Mesenchymal stem cell (in vitro differentiated cells and primary cell): ENCODE measurements around the gene SYNJ2.

Experiments
- DNase-seq: peaks from one replicate; pipeline ENCODE4 v3.0.0-alpha.2; 2013
- H2AFZ ChIP-seq: one replicate; pipeline ENCODE4 v1.6.1; 2013; ENCODE audit warnings: low read depth, mild to moderate bottlenecking, control low read depth, inconsistent platforms, low read length, moderate library complexity
- H2AK5ac ChIP-seq: 2 replicates; pipeline ENCODE4 v1.6.1; 2013; ENCODE audit warnings: low read length, moderate library complexity, mild to moderate bottlenecking, inconsistent platforms; ENCODE audit not compliant: severe bottlenecking
- H2BK120ac ChIP-seq: one replicate; pipeline ENCODE4 v1.6.1; 2013; ENCODE audit warnings: low read depth, mild to moderate bottlenecking, inconsistent platforms, low read length, moderate library complexity
- H2BK12ac ChIP-seq, 2 experiments: one replicate each; pipeline ENCODE4 v1.6.1; 2013; ENCODE audit warnings: inconsistent platforms in 2 of 2, low read length in 2 of 2, mild to moderate bottlenecking in 2 of 2, moderate library complexity in 2 of 2, control low read depth in 1 of 2
- H2BK15ac ChIP-seq: one replicate; pipeline ENCODE4 v1.6.1; 2013; ENCODE audit warnings: mild to moderate bottlenecking, low read depth, inconsistent platforms; ENCODE audit not compliant: poor library complexity, severe bottlenecking
- H2BK5ac ChIP-seq: 2 replicates; pipeline ENCODE4 v1.6.1; 2013; ENCODE audit warnings: low read depth, mild to moderate bottlenecking, low read length, control low read depth, inconsistent platforms; ENCODE audit not compliant: poor library complexity, severe bottlenecking
- H3K14ac ChIP-seq, 2 experiments: one replicate each; pipeline ENCODE4 v1.6.1; 2013; ENCODE audit warnings: inconsistent platforms in 2 of 2, low read length in 2 of 2, control low read depth in 1 of 2, mild to moderate bottlenecking in 1 of 2, moderate library complexity in 1 of 2
- H3K18ac ChIP-seq, 2 experiments: one replicate each; pipeline ENCODE4 v1.6.1; 2013; ENCODE audit warnings: inconsistent platforms in 2 of 2, low read length in 2 of 2, control low read depth in 1 of 2, low read depth in 1 of 2, mild to moderate bottlenecking in 1 of 2
- H3K23ac ChIP-seq, 2 experiments: one replicate each; pipeline ENCODE4 v1.6.1; 2013; ENCODE audit warnings: inconsistent platforms in 2 of 2, low read length in 2 of 2, mild to moderate bottlenecking in 2 of 2, moderate library complexity in 2 of 2, control low read depth in 1 of 2
- H3K27ac ChIP-seq: 2 replicates; pipeline ENCODE4 v1.5.1; 2013; ENCODE audit warnings: mild to moderate bottlenecking, moderate library complexity, low read length, control low read depth, inconsistent platforms; ENCODE audit not compliant: poor library complexity, severe bottlenecking
- H3K27me3 ChIP-seq, 2 experiments: 2 replicates each; pipeline versions ENCODE4 v1.6.1 to v1.7.0; 2013; ENCODE audit warnings: low read length in 2 of 2, mild to moderate bottlenecking in 2 of 2, moderate library complexity in 2 of 2, control low read depth in 1 of 2, inconsistent platforms in 1 of 2; ENCODE audit not compliant: control insufficient read depth in 1 of 2, insufficient read depth in 1 of 2
- H3K36me3 ChIP-seq, 2 experiments: 2 replicates each; pipeline versions ENCODE4 v1.6.1 to v1.7.0; 2013; ENCODE audit warnings: low read length in 2 of 2, control low read depth in 1 of 2, inconsistent platforms in 1 of 2, low read depth in 1 of 2, mild to moderate bottlenecking in 1 of 2; ENCODE audit not compliant: insufficient read depth in 2 of 2, control insufficient read depth in 1 of 2
- H3K4ac ChIP-seq, 2 experiments: one replicate each; pipeline ENCODE4 v1.6.1; 2013; ENCODE audit warnings: inconsistent platforms in 2 of 2, low read length in 2 of 2, mild to moderate bottlenecking in 2 of 2, moderate library complexity in 2 of 2, control low read depth in 1 of 2, low read depth in 1 of 2
- H3K4me1 ChIP-seq: 2 replicates; pipeline ENCODE4 v1.6.1; 2013; ENCODE audit warnings: low read depth, low read length, control low read depth; ENCODE audit not compliant: control insufficient read depth, insufficient read depth
- H3K4me2 ChIP-seq: 2 replicates; pipeline ENCODE4 v1.6.1; 2013; ENCODE audit warnings: low read length, mild to moderate bottlenecking, inconsistent platforms; ENCODE audit not compliant: poor library complexity, severe bottlenecking
- H3K4me3 ChIP-seq, 2 experiments: 2 replicates each; pipeline versions ENCODE4 v1.5.1 to v1.7.0; 2013; ENCODE audit warnings: low read length in 2 of 2, mild to moderate bottlenecking in 2 of 2, control low read depth in 1 of 2, low read depth in 1 of 2; ENCODE audit not compliant: insufficient read depth in 1 of 2
- H3K79me1 ChIP-seq: replicated peaks from 2 replicates; pipeline ENCODE4 v1.6.1; 2013; ENCODE audit warnings: mild to moderate bottlenecking, control low read depth, low read length, inconsistent platforms; ENCODE audit not compliant: poor library complexity, severe bottlenecking
- H3K9ac ChIP-seq: 2 replicates; pipeline ENCODE4 v1.7.0; 2013; ENCODE audit warnings: mild to moderate bottlenecking, low read length, moderate library complexity
- H3K9me3 ChIP-seq: 2 replicates; pipeline ENCODE4 v1.7.0; 2013; ENCODE audit warnings: mild to moderate bottlenecking, low read length; ENCODE audit not compliant: control insufficient read depth
- H4K8ac ChIP-seq: one replicate; pipeline ENCODE4 v1.6.1; 2013; ENCODE audit warnings: inconsistent platforms, mild to moderate bottlenecking, low read length, moderate library complexity
- H4K91ac ChIP-seq: one replicate; pipeline ENCODE4 v1.6.1; 2013; ENCODE audit warnings: mild to moderate bottlenecking, low read length, inconsistent platforms
- WGBS: methylation state at CpG from one replicate; pipeline ENCODE4 v1.1.7; 2013; ENCODE audit warnings: mixed read lengths; 5-methylcytosine and 5-hydroxymethylcytosine counted together

The SYNJ2 gene

GRCh38 chr6:158046201-158047126 is 64.8 kb downstream of the SYNJ2 start:
- WGBS, result 93% methylated on average over 20 of the region's 20 CpGs
- Histone ChIP-seq H3K4ac (no peak overlapping the region), H3K27me3 (no peaks in the 10 kb centered on the region), H3K4me3 (no peak overlapping the region), H2BK15ac (no peak overlapping the region), H4K8ac (no peak overlapping the region), H2BK12ac (no peak overlapping the region), H3K14ac (no peak overlapping the region), H4K91ac (no peak overlapping the region), H2BK5ac (no peak overlapping the region), H3K27ac (no peak overlapping the region), H3K4me2 (no peak overlapping the region), H2AK5ac (no peak overlapping the region), H3K36me3 (peaks cover 69 to 72% of the 10 kb centered on the region in 2 experiments), H3K4me1 (peaks cover 35% of the 10 kb centered on the region), H3K18ac (no peak overlapping the region), H3K9me3 (no peaks in the 10 kb centered on the region), H3K23ac (no peak overlapping the region), H2AFZ (no peak overlapping the region), H2BK120ac (no peak overlapping the region), H3K9ac (peak overlapping the region; percentile 28), H3K79me1 (peaks cover 51% of the 10 kb centered on the region)
- DNase-seq, result no peak

DNA sequence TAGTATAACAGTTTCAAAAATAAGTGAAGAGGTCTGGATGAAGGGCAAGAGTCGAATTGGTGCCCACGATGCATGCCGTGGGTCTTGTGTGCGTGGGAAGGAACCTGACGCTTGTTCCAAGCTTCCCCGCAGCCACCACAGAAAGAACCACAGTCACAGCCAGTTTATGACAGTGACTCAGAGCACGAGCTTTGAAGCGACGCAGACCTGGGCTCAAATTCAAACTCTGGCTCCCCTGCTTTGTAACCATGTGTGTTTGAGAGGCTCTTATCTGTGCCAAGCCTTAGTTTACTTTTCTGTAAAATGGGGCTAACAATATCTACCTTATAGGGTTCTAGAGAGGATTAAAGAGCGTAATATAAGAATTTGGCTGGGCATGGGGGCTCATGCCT is 65.5 kb downstream of the SYNJ2 start:
- Histone ChIP-seq H3K27me3 (no peaks in the 10 kb centered on the region), H3K4me2 (no peak overlapping the region), H2BK5ac (no peak overlapping the region), H3K36me3 (peaks cover 69 to 72% of the 10 kb centered on the region in 2 experiments), H2BK120ac (no peak overlapping the region), H3K14ac (no peak overlapping the region), H3K18ac (no peak overlapping the region), H2AFZ (no peak overlapping the region), H3K79me1 (peaks cover 51% of the 10 kb centered on the region), H4K8ac (no peak overlapping the region), H3K23ac (no peak overlapping the region), H3K4me3 (no peak overlapping the region), H2BK12ac (no peak overlapping the region), H2BK15ac (no peak overlapping the region), H3K9me3 (no peaks in the 10 kb centered on the region), H3K4ac (no peak overlapping the region), H3K27ac (no peak overlapping the region), H3K4me1 (peaks cover 30% of the 10 kb centered on the region), H4K91ac (no peak overlapping the region), H3K9ac (peak overlapping the region; percentile 28), H2AK5ac (no peak overlapping the region)
- WGBS, result 88% methylated on average over 10 of the region's 10 CpGs
- DNase-seq, result no peak

DNA sequence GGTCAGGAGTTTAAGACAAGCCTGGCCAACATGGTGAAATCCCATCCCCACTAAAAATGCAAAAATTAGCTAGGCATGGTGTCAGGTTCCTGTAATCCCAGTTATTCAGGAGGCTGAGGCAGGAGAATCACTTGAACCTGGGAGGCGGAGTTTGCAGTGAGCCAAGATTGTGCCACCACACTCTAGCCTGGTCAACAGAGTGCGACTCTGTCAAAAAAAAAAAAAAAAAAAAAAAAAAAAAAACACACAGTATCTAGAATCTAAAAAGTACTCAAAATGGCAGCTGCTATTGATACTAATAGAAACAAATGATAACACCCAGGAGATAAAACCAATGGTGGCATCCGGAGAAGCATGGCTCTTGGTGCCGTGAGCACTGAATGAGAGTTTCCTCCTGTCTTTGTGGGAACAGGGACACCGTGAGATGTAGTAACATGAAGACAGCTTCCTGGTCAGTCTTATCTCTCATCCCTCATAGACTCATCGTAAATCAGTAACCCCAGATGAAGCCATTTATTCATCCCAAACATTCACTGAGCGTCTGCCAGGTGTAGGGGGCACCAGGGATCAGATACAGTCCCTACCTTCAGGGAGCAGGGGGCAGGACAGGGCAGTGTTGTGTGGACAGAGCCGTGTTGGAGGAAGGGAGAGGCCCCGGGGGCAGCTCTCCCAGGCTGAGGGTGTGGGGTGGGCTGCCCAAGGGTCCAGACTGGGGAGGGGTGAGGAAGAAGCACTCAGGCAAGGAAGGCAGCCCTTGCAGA is 66.1 kb downstream of the SYNJ2 start:
- Histone ChIP-seq H4K8ac (no peak overlapping the region), H3K9ac (no peak overlapping the region), H3K79me1 (peaks cover 51% of the 10 kb centered on the region), H4K91ac (no peak overlapping the region), H3K4ac (no peak overlapping the region), H3K14ac (no peak overlapping the region), H2BK120ac (no peak overlapping the region), H3K9me3 (no peaks in the 10 kb centered on the region), H2BK15ac (no peak overlapping the region), H3K23ac (no peak overlapping the region), H3K18ac (no peak overlapping the region), H3K4me1 (peaks cover 26% of the 10 kb centered on the region), H2BK12ac (no peak overlapping the region), H3K36me3 (peaks cover 69 to 72% of the 10 kb centered on the region in 2 experiments), H3K27ac (no peak overlapping the region), H2AFZ (no peak overlapping the region), H3K4me3 (no peak overlapping the region), H3K27me3 (no peaks in the 10 kb centered on the region), H2BK5ac (no peak overlapping the region), H2AK5ac (peak overlapping the region; percentile 26), H3K4me2 (no peak overlapping the region)
- no peak for DNase-seq
- whole genome bisulfite sequencing, result 96% methylated on average over 7 of the region's 9 CpGs

DNA sequence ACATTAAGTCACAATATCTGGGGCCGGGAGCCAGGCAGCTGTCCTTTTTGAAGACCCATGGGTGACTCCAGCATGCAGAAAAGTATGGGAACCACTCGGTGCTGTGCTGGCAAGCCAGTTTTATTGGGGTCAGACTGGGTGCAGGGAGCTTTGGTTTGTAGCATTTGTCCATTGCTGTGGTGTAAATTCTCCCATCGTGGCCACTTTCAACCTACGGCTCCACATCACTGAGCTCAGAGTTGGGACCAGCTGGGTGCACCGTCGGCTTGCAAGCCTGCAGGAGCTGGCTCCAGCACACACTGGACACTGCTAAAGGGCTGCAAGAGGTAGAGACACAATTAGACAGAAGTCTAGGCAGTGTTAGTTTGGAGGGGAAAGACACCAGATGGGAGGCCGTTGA is 66.9 kb downstream of the SYNJ2 start:
- H2BK15ac ChIP-seq, result no peak overlapping the region
- no peak overlapping the region for H2AK5ac ChIP-seq
- H3K4me1 ChIP-seq, result peaks cover 19% of the 10 kb centered on the region
- H3K18ac ChIP-seq, result no peak overlapping the region
- no peak overlapping the region for H2BK5ac ChIP-seq
- H3K4me2 ChIP-seq, result no peak overlapping the region
- H3K9ac ChIP-seq, result no peak overlapping the region
- H3K14ac ChIP-seq, result no peak overlapping the region
- no peak overlapping the region for H3K4ac ChIP-seq
- H2BK12ac ChIP-seq, result no peak overlapping the region
- peaks cover 64 to 72% of the 10 kb centered on the region in 2 experiments for H3K36me3 ChIP-seq
- 96% methylated on average over 7 of the region's 7 CpGs for WGBS
- DNase-seq, result no peak
- no peak overlapping the region for H3K4me3 ChIP-seq
- peaks cover 51% of the 10 kb centered on the region for H3K79me1 ChIP-seq
- H2BK120ac ChIP-seq, result no peak overlapping the region
- no peak overlapping the region for H2AFZ ChIP-seq
- H3K9me3 ChIP-seq, result no peaks in the 10 kb centered on the region
- H4K8ac ChIP-seq, result no peak overlapping the region
- no peak overlapping the region for H3K27ac ChIP-seq
- H3K23ac ChIP-seq, result no peak overlapping the region
- H3K27me3 ChIP-seq, result no peaks in the 10 kb centered on the region
- no peak overlapping the region for H4K91ac ChIP-seq
